Measurements from ENCODE around the gene UBASH3A. TPM values are rescaled to one million over a fixed set of nuclear protein-coding genes. Genes with fewer than 3 reads are reported as not detected.

Gene UBASH3A
- total and polyA plus RNA-seq, 12 donors = 0.09 to 1.2 (median 0.44) TPM; not detected in 2

- intact Hi-C loops (cut with DNase I) = no loop called here
- Histone ChIP-seq H3K36me3 (replicated peaks in 1 of 2) (no peaks in the 10 kb centered on the region), H3K4me3 (no peak overlapping the region), H3K27ac (no peak overlapping the region), H3K27me3 (no peaks in the 10 kb centered on the region), H3K9me3 (replicated peaks in 1 of 3) (no peaks in the 10 kb centered on the region), H3K4me1 (replicated peaks in 1 of 2) (no peaks in the 10 kb centered on the region)
- DNase-seq = no peak
- TF ChIP-seq POLR2A (IDR thresholded peaks at IDR 0.05) = no peak
- TF ChIP-seq, protein P1, sequence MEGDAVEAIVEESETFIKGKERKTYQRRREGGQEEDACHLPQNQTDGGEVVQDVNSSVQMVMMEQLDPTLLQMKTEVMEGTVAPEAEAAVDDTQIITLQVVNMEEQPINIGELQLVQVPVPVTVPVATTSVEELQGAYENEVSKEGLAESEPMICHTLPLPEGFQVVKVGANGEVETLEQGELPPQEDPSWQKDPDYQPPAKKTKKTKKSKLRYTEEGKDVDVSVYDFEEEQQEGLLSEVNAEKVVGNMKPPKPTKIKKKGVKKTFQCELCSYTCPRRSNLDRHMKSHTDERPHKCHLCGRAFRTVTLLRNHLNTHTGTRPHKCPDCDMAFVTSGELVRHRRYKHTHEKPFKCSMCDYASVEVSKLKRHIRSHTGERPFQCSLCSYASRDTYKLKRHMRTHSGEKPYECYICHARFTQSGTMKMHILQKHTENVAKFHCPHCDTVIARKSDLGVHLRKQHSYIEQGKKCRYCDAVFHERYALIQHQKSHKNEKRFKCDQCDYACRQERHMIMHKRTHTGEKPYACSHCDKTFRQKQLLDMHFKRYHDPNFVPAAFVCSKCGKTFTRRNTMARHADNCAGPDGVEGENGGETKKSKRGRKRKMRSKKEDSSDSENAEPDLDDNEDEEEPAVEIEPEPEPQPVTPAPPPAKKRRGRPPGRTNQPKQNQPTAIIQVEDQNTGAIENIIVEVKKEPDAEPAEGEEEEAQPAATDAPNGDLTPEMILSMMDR (IDR thresholded peaks at IDR 0.05) = no peak
- WGBS, 4 donors = 78 to 91% (median 84%) methylated on average over 10 of the region's 10 CpGs
Measured at GRCh38 chr21:42404539-42404938, 837 bp downstream of the UBASH3A start.

GRCh38 chr21:42405064-42406013 lies 1.6 kb downstream of the UBASH3A start:
- intact Hi-C loops (cut with DNase I) = no loop called here
- no peak for DNase-seq
- no peaks in the 10 kb centered on the region for H3K4me1 ChIP-seq (replicated peaks in 1 of 2)
- no peaks in the 10 kb centered on the region for H3K9me3 ChIP-seq (replicated peaks in 1 of 3)
- H3K36me3 ChIP-seq (replicated peaks in 1 of 2) = no peaks in the 10 kb centered on the region
- H3K27ac ChIP-seq = no peak overlapping the region
- TF ChIP-seq POLR2A (IDR thresholded peaks at IDR 0.05) = no peak
- TF ChIP-seq, protein P1 (IDR thresholded peaks at IDR 0.05) = no peak
- no peaks in the 10 kb centered on the region for H3K27me3 ChIP-seq
- H3K4me3 ChIP-seq = no peak overlapping the region
- WGBS, 4 donors = 81 to 93% (median 88%) methylated on average over 21 to 23 of the region's 23 CpGs

DNA sequence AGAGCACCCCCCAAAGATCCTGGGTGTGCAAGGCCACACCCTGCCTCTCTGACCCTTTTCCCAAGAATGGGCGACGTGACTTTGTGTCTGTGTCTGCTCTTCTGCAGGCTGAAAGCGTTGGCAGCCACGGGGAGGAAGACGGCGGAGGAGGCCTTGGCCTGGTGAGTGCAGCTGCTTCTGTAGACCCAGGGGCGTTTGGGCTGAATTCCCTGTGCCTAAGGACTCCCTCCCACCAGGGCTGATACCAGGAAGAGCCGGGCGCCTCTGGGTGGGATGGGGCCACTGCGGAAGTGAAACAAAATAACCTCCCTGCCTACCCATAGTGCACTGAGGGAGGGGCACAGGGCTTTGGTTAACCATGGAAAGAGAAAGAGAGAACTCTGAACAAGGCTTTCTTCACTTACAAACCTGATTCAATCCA lies 2.5 kb downstream of the UBASH3A start:
- H3K27me3 ChIP-seq = no peaks in the 10 kb centered on the region
- H3K4me3 ChIP-seq = no peak overlapping the region
- H3K9me3 ChIP-seq (replicated peaks in 1 of 3) = no peaks in the 10 kb centered on the region
- no peak overlapping the region for H3K27ac ChIP-seq
- H3K36me3 ChIP-seq (replicated peaks in 1 of 2) = no peaks in the 10 kb centered on the region
- TF ChIP-seq POLR2A (IDR thresholded peaks at IDR 0.05) = no peak
- TF ChIP-seq, protein P1 (IDR thresholded peaks at IDR 0.05) = no peak
- intact Hi-C loops (cut with DNase I) = no loop called here
- DNase-seq = no peak
- 63 to 79% (median 74%) methylated on average over 8 to 10 of the region's 10 CpGs for WGBS, 4 donors
- H3K4me1 ChIP-seq (replicated peaks in 1 of 2) = no peaks in the 10 kb centered on the region

GRCh38 chr21:42406866-42407265 lies 3.2 kb downstream of the UBASH3A start:
- intact Hi-C loops (cut with DNase I) = no loop called here
- H3K27me3 ChIP-seq = no peaks in the 10 kb centered on the region
- no peaks in the 10 kb centered on the region for H3K9me3 ChIP-seq (replicated peaks in 1 of 3)
- TF ChIP-seq, protein P1 (IDR thresholded peaks at IDR 0.05) = no peak
- TF ChIP-seq POLR2A (IDR thresholded peaks at IDR 0.05) = no peak
- DNase-seq = no peak
- no peak overlapping the region for H3K27ac ChIP-seq
- no peaks in the 10 kb centered on the region for H3K4me1 ChIP-seq (replicated peaks in 1 of 2)
- 75 to 85% (median 79%) methylated on average over 6 to 7 of the region's 7 CpGs for WGBS, 4 donors
- no peak overlapping the region for H3K4me3 ChIP-seq
- H3K36me3 ChIP-seq (replicated peaks in 1 of 2) = no peaks in the 10 kb centered on the region
